B cell (primary cell): ENCODE results near the gene SLC9A3.

Source experiments
- EZH2 ChIP-seq: IDR thresholded peaks from 2 replicates; pipeline ENCODE4 v1.6.1; 2012; ENCODE audit warnings: borderline replicate concordance, low read depth, mild to moderate bottlenecking, moderate library complexity, low read length; ENCODE audit not compliant: insufficient read depth, poor library complexity, severe bottlenecking
- TF ChIP-seq, protein P1 (sequence below): fragments of 200-600 bp; IDR thresholded peaks from one replicate; pipeline ENCODE4 v1.8.0; 2022; ENCODE audit warnings: antibody characterized with exemption, mild to moderate bottlenecking

DNA sequence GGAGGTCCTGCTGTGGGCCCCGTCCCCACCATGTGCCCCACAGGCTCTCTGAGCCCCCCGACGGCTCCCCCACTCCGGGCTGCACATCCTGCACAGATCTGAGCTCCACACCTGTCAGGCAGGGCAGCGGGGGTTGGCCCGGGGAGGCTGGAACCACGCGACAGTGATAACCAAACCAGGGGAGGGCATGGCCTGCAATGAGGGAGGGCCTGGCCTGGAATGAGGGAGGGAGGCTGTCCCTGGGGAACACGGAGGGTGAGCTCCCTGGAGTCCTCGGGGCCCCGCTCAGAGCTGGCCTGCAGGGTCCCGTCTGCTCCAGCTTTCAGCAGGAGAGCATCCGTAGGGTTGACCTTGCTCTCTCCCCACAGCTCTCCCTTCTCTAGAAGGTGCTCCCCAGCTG, 30.5 kb downstream of the SLC9A3 start:
- TF ChIP-seq, protein P1, sequence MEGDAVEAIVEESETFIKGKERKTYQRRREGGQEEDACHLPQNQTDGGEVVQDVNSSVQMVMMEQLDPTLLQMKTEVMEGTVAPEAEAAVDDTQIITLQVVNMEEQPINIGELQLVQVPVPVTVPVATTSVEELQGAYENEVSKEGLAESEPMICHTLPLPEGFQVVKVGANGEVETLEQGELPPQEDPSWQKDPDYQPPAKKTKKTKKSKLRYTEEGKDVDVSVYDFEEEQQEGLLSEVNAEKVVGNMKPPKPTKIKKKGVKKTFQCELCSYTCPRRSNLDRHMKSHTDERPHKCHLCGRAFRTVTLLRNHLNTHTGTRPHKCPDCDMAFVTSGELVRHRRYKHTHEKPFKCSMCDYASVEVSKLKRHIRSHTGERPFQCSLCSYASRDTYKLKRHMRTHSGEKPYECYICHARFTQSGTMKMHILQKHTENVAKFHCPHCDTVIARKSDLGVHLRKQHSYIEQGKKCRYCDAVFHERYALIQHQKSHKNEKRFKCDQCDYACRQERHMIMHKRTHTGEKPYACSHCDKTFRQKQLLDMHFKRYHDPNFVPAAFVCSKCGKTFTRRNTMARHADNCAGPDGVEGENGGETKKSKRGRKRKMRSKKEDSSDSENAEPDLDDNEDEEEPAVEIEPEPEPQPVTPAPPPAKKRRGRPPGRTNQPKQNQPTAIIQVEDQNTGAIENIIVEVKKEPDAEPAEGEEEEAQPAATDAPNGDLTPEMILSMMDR = no peak
- TF ChIP-seq EZH2 = no peak
